SK-N-MC (cell line): ENCODE measurements around the gene ARID2.

Experiments used
- EZH2 ChIP-seq: fragments of 200-600 bp; sonication (generic); IDR thresholded peaks from one replicate; pipeline ENCODE4 v1.6.1; 2017; ENCODE audit warnings: antibody characterized with exemption
- FOXP2 ChIP-seq: optimal IDR thresholded peaks from 2 replicates; pipeline ENCODE3; 2011; ENCODE audit warnings: mild to moderate bottlenecking, moderate library complexity; ENCODE audit not compliant: insufficient read depth; ENCODE audit errors: extremely low read length, control extremely low read depth
- POLR2AphosphoS5 ChIP-seq: IDR thresholded peaks from 2 replicates; pipeline ENCODE4 v1.6.1; 2012; ENCODE audit warnings: mild to moderate bottlenecking, low read depth, low read length, borderline replicate concordance

- TF ChIP-seq EZH2 (no peak), POLR2AphosphoS5 (no peak), FOXP2 (no peak)
Measured at GRCh38 chr12:45890276-45890675, 160.8 kb downstream of the ARID2 start.
